GM18526 (cell line): Measurements from ENCODE around the gene HELZ2.
A peak's percentile ranks its signal among the peaks of the same experiment; 100 is the strongest.

Experiments
- POLR2A ChIP-seq: IDR thresholded peaks from 3 replicates; pipeline ENCODE4 v1.6.1; 2011; ENCODE audit not compliant: insufficient read length; ENCODE audit errors: extremely low read depth

HELZ2 gene

DNA sequence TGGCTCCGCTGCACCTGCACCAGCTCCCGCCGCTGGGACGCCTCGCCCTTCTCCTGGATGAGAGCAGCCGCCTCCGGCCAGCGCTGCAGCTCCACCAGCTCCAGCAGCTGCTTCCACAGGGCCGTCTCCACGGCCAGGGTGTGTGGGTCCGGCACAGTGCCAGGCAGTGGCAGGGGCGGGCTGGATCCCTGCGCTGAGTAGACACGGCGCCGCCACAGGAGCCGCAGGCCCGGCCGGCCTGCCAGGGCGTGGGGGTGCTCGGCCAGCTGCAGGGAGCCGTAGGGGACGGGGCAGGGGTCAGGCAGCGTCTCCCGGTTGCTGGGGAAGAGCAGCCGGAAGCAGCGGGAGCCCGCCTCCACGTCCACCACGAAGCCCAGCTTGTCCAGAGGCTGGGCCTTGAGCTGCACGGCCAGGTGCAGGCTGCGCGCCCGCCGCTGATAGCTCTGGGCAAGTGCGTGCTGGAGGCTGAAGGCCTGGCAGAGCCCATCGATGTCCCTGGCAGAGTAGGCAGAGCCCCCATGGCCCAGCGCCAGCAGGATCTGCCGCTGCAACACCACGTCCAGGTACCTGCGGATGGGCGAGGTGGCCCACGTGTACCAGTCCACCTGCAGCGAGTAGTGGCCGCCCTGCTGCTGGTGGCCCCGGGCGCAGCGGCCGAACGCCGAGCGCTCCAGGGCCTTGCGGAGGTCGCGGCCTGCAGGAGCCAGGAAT, 10.7 kb downstream of the HELZ2 start:
- TF ChIP-seq POLR2A, result no peak

DNA sequence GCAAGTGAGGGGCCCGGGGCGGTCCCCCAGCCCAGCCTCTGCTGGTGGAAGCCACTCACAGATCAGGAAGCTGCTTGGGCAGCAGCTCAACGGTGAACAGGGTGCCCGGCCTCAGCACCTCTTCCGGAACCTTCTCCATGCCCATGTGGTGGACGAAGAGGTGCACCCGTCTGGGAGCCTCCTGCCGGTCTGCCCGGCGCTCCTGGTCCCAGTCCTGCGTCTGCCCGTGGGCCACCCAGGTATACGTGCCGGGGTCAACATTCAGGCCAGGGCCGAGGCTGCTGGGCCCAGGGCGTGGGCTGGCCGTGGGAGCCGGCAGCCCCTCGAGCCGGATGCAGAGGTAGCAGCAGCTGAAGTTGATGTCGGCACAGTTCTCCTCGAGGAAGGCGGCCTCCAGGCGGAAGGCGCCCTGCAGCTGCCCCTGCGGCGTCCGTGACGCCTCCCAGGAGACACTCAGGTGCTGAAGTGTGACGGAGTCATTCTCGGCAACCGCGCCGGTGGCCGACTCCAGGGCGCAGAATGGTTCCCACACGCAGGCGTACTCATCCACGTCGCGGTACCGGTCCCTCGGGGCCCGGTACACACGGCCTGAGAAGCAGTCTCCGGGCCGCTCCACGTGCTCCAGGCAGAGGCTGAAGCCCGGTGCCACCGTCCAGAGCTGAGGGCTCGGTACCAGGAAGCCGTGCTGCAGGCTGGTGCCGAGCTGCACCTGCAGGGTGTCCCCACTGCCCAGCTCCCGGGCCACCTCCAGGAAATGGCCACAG, 11.4 kb downstream of the HELZ2 start:
- TF ChIP-seq POLR2A, result no peak

DNA sequence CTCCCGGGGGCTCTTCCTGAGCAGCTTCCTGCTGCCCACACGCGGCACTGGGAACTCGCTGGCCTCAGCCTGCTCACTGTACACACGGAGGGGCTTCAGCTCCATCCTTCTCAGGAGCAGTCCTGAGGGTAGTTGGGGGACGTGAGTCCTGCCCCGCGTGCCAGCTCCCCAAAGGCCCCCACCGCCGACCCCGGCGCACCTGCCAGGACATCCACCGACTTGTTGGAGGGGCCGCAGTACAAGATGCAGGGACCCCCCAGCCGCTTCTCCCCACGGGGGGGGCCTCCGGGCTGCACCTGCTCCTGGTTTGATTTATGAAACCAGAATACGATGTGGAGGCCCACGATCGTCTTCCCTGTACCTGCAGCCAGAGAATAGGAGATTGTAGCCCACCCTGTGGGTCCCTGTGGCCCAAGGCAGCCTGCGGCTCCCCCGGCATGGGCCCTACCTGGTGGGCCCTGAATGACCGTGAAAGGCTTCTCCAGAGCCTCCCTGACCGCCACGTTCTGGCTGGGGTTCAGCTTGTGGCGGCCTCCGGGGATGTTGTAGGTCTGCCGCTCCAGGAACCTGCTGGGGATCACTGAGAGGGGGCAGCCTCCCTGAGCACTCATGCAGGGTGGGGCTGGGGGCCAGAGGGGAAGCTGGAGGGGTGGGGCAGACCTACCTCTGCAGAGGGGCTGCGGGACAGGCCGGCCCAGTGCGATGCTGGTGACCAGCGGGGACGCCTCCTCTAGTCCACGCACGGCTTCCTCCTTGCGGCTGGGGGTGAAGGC, 12.2 kb downstream of the HELZ2 start:
- no peak for TF ChIP-seq POLR2A

DNA sequence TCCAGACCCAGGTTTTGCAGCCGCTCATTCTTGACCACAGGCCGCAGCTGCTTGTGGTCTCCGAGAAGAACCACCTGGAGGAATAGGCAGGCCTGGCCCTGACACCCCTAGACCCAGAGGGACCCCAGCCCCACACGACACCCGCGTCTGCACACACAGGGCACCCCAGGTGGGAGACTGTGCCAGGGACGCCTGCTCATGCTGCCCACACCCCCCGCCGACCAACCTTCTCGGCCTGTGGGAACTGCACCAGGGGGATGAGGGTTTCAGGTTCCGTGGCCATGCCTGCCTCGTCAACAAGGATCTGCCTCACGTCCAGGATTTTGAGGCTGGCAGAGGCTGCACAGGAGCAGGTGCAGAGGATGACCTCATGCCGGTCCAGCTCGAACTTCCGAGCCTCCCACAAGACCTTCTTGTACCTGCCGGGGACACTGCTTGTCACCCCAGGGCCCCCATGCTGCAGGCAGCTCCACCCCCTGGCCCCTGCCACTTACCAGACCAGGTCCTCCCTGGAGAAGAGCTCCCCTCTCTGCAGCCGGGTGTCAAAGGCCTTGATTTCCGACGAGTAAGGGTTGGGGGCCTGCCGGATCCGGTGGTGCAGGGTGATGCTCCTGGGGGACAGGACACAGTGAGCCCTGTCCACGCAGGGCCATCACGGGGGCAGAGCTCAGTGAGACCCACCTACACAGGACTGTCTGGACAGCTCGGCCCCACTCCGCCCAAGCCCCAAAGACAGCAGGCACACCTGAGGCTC, 13.0 kb downstream of the HELZ2 start:
- TF ChIP-seq POLR2A, result no peak

DNA sequence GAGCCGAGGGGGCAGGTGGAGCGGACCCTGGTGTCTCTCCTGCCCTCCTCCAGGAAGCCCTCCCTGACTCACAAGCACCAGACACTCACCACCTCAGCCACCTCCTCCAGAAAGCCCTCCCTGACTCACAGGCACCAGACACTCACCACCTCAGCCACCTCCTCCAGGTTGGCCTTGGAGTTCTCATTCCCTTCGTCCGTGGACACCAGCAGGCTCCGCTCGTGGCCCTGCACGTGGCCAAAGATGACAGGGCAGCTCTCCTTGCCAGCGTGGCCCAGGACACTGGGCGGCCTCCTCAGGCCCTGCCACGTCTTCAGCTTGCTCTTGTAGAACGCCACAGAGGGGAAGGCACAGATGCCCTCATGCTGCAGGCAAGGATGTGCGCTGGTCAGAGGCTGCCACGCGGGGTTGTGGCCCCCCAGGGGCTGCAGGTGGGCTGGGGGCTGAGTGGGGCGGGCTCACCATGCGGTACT, 13.7 kb downstream of the HELZ2 start:
- no peak for TF ChIP-seq POLR2A

DNA sequence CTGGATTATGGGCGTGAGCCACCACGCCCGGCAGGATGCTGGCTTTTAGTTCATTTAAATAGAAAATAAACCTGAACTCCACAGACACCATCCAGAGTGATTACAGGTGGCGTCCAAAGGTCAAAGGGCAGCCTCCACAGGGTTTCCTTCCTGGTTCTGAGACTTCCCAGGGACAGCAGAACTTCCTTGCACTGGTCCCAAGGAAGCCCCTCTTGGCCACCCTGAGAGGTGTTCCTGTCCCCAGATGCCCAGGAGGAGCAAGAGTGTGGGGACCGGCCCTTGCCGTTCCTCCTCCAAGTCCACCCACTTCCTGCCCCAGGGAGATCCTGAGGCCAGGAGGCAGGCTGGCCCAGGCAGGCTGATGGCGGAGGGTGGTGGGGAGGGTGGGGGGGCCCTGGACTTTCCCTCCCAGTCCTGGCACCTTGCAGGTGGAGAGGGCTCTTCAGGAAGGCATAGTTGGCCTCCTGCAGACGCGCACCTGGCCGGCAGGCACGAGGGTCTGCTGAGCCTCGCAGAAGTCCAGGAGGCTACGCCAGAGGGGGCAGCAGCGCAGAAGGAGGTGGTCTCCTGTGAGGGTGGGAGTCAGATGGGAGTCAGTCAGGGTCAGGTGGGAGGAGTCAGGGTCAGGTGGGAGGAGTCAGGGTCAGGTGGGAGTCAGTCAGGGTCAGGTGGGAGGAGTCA, 15.1 kb downstream of the HELZ2 start:
- TF ChIP-seq POLR2A, result no peak

DNA sequence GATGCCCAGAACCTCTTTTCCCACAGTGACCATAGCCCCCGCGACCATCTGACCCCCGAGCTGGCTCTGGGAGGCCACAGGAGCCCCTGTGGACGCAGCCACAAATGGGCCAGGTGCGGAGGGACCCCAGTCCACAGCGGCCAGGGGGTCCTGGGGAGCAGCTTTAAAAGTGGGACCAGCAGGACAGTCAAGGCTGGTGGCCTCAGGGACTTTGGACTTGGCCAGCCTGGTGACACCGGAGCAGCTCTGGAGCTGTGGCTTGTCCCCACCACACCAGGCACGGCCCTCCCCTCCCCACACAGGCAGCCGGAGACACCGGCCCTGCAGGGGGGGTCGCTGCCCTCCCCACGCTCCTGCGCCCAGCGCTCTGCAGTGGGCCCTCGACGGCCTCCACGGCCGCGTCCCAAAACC, 16.6 kb downstream of the HELZ2 start:
- no peak for TF ChIP-seq POLR2A

DNA sequence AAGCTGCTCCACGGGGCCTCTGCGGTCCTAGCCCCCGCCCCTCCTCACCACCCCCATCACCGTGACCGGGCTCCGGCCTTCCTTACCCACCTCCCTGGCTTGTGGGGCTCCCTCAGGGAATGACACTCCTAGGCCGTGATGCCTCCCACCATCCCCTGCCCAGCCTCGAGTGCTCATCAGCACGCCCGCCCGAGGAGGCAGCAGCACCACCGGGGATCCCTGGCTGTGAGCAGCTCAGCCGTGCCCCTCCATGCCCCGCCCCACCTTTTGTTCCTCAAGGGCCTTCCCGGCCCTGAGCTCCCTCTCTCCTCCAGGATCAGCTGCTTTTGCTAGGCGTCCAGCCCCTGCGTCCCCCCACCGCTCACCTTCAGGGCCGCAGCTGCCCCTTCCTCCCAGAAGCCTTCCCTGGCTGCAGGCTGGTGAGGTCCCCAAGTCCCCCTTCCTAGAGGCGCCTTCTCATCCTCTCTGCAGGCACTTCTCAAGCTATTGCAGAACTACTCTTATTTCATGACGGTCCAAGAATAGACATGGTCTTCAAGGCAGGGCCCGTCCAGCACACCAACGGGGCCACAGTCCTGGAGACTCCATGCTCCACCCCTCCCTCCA, 17.1 kb downstream of the HELZ2 start:
- TF ChIP-seq POLR2A, result no peak

DNA sequence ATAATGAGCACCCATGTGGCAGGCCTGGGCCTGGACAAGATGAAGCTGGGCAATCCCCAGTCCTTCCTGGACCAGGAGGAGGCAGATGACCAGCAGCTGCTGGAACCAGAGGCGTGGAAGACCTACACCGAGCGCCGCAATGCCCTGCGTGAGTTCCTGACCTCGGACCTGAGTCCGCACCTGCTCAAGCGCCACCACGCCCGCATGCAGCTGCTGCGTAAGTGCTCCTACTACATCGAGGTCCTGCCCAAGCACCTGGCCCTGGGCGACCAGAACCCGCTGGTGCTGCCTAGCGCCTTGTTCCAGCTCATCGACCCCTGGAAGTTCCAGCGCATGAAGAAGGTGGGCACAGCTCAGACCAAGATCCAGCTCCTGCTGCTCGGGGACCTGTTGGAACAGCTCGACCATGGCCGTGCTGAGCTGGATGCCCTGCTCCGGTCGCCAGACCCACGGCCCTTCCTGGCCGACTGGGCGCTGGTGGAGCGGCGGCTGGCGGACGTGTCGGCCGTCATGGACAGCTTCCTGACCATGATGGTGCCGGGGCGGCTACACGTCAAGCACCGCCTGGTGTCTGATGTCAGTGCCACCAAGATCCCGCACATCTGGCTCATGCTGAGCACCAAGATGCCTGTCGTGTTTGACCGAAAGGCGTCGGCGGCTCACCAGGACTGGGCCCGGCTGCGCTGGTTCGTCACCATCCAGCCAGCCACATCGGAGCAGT, 18.2 kb downstream of the HELZ2 start:
- no peak for TF ChIP-seq POLR2A

DNA sequence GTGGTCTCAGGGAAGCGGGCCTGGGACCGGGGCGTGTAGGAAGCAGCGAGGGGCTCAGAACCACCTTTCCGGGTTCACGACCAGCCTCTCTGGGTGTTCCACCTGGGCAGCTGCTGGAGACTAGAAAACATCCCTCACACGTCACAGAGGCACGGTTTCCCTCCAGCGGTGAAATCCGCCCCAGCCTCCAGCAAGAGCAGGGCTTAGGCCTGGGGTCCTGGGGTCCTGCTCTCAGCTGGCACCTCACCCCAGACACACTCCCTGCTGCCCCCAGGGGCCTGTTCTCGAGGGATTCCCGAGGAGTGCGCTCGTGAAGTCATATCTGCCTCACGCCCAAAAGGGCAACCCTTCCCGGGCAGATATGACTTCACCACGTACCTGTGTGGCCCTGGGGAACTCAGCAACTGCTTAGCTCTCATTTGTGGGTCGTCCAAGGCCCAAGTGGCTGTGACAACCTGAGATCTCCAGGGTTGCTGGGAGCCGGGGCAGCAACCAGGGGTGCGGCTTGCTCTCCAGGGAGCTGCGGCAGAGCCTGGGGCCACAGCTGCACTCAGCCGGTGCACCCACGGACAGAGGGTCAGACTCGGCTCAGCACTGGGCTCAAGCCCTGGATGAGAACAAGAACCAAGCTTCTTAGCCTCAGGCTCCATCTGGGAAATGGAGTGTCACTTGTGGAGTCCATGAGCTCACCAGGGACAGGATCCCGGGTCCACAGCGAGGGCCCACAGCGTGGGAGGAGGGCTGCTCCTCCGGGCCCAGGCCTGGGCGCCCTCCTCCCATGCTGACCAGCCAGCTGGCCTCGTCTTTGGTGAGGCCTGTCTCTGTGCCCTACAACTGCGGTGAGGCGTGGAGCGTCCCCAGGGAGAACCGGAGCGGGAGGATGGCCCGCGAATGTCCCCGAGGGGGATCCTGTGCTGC, 19.4 kb downstream of the HELZ2 start:
- no peak for TF ChIP-seq POLR2A

DNA sequence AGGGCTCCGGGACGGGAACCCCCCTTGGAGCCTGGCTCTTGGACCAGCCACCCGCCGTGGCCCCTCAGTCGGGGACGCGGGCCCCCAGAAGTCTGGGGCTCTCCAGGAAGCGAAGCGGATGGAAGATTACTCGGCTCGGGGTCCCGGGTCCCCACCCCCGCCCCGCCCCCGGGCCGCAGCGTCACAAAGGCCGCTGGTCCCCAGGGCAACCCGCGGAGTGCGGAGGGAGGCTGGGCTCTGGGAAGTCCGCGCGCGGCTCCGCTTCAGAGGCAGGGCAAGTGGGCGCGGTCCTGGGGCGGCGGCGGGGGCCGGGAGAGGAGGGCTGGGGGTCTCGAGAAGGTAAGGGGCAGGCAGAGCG, 20.1 kb downstream of the HELZ2 start, which contains the start of gene FNDC11:
TSS of gene FNDC11 (plus strand) at position 227 of the 358 bp plus-strand sequence. CDS start 1,505 bp downstream, outside the sequence.
- no peak for TF ChIP-seq POLR2A

DNA sequence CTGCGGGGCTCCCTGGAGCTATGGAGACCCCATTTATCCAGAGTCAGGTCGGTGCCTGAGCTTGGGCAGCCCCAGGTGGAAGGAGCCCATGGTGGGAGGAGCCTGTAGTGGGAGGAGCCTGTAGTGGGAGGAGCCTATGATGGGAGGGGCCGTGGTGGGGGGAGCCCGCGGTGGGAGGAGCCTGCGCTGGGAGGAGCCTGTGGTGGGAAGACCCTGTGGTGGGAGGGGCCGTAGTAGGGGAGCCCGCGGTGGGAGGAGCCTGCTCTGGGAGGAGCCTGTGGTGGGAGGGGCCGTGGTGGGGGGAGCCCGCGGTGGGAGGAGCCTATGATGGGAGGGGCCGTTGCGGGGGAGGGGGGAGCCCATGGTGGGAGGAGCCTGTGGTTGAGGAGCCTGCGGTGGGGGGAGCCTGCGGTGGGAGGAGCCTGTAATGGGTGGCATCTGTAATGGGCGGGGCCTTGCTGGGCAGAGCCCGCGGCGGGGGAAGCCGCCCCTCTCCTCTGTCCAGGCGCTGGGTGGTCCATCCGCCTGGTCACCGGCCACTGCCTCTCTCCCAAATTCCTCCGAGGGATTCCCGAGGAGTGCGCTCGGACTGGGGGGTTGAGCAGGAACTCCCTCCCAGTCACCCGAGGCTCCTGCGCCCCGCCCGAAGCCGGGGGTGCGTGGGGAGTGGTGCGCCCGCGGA, 20.6 kb downstream of the HELZ2 start:
- peak; percentile 15 for TF ChIP-seq POLR2A
